ENCODE data around the gene HLA-DRB1. TPM values are rescaled to one million over a fixed set of nuclear protein-coding genes. Genes with fewer than 3 reads are reported as not detected.

The HLA-DRB1 gene
- total RNA-seq, 1 experiment from 2014 or later, result not detected

DNA sequence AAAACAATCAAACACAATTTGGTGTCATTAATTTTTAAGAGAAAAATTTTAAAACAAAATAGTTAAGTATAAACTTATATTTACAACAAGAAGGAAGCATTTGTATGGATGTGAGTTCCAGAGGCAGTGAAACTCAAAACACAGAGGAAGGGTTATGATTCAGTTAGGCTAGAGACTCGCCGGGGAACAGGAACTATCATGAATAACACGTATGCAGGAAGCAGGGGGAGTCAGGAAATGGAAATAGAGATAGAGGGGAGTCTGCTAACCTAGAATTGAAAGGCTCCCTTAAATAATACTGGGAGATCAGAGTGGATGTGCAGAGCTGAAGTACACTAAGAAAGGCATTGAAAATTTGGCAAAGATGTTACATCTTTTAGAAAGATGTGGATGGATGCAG lies 14.2 kb upstream of the HLA-DRB1 start:
- Histone ChIP-seq H3K4me1 (no peaks in the 10 kb centered on the region), H3K27me3 (replicated peaks; ENCODE audit: control insufficient read depth, insufficient read depth, low read length) (no peaks in the 10 kb centered on the region), H3K36me3 (ENCODE audit: control insufficient read depth, insufficient read depth, low read length) (no peaks in the 10 kb centered on the region), H3K4me3 (ENCODE audit: low read depth, low read length) (no peak overlapping the region), H3K9me3 (no peaks in the 10 kb centered on the region)
- Mint-ChIP-seq H3K27me3 (ENCODE audit: insufficient read depth, unreplicated experiment) (peaks cover 11% of the 10 kb centered on the region), H3K27ac (ENCODE audit: unreplicated experiment) (no peak overlapping the region), H3K9me3 (ENCODE audit: unreplicated experiment) (no peaks in the 10 kb centered on the region), H3K4me1 (ENCODE audit: low read depth, unreplicated experiment) (no peaks in the 10 kb centered on the region), H3K4me3 (ENCODE audit: unreplicated experiment) (no peak overlapping the region), H3K36me3 (ENCODE audit: insufficient read depth, unreplicated experiment) (no peaks in the 10 kb centered on the region)
- no TSS peak for BruUV-seq (replicated peaks)
- intact Hi-C loops (cut with micrococcal nuclease; ENCODE audit: unreplicated experiment), result no loop called here
- TF ChIP-seq, protein P1, sequence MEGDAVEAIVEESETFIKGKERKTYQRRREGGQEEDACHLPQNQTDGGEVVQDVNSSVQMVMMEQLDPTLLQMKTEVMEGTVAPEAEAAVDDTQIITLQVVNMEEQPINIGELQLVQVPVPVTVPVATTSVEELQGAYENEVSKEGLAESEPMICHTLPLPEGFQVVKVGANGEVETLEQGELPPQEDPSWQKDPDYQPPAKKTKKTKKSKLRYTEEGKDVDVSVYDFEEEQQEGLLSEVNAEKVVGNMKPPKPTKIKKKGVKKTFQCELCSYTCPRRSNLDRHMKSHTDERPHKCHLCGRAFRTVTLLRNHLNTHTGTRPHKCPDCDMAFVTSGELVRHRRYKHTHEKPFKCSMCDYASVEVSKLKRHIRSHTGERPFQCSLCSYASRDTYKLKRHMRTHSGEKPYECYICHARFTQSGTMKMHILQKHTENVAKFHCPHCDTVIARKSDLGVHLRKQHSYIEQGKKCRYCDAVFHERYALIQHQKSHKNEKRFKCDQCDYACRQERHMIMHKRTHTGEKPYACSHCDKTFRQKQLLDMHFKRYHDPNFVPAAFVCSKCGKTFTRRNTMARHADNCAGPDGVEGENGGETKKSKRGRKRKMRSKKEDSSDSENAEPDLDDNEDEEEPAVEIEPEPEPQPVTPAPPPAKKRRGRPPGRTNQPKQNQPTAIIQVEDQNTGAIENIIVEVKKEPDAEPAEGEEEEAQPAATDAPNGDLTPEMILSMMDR (IDR thresholded peaks at IDR 0.05; ENCODE audit: insufficient read depth in 1 of 2, low read depth in 1 of 2, low read length in 1 of 2, severe bottlenecking in 1 of 2, unreplicated experiment in 1 of 2), result no peak
- DNase-seq, result no peak
- POLR2A ChIA-PET, result no interaction called here
- CTCF ChIA-PET, result no interaction called here

DNA sequence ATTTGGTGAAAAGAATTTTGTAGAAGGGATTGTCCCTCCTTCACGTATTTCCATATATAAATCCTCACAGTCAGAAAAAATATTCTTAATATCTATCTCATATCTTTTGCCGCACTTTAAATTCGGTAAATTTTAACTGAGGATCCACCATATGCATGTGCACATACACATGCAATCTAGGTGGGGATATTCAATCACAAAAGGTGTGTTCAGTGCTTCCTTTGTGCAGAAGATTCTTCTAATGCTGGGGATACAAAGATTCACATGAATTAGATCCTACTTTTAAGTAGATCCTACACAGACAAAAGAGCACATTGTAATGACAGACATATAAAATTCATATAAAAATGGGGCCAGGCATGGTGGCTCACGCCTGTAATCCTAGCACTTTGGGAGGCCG lies 13.6 kb upstream of the HLA-DRB1 start:
- TF ChIP-seq, protein P1 (IDR thresholded peaks at IDR 0.05; ENCODE audit: insufficient read depth in 1 of 2, low read depth in 1 of 2, low read length in 1 of 2, severe bottlenecking in 1 of 2, unreplicated experiment in 1 of 2), result no peak
- intact Hi-C loops (cut with micrococcal nuclease; ENCODE audit: unreplicated experiment), result no loop called here
- H3K4me3 Mint-ChIP-seq (ENCODE audit: unreplicated experiment), result no peak overlapping the region

DNA sequence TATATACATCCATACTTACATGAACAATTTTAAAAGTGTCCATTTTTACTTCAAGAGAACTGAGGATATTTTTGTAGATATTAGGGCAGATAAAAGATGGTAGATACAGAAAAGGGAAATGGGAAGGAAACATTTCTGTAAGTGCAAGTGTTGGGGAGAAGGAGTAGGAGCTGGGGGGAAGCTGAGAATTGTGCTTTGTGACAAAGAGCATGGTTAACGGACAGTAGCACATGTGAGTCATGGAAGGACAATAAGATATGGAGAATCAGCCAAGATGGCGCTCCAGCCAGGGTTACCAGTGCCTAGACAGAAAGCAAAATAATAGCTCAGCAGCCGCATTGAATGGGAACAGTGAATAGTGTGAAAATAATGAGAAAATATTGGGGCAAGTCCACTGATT lies 12.7 kb upstream of the HLA-DRB1 start:
- Histone ChIP-seq H3K9me3 (no peaks in the 10 kb centered on the region), H3K4me3 (ENCODE audit: low read depth, low read length) (no peak overlapping the region), H3K36me3 (ENCODE audit: control insufficient read depth, insufficient read depth, low read length) (no peaks in the 10 kb centered on the region), H3K27me3 (replicated peaks; ENCODE audit: control insufficient read depth, insufficient read depth, low read length) (no peaks in the 10 kb centered on the region), H3K4me1 (no peaks in the 10 kb centered on the region)
- Mint-ChIP-seq H3K4me3 (ENCODE audit: unreplicated experiment) (no peak overlapping the region), H3K27me3 (ENCODE audit: insufficient read depth, unreplicated experiment) (peaks cover 11% of the 10 kb centered on the region), H3K4me1 (ENCODE audit: low read depth, unreplicated experiment) (no peaks in the 10 kb centered on the region), H3K9me3 (ENCODE audit: unreplicated experiment) (no peaks in the 10 kb centered on the region), H3K27ac (ENCODE audit: unreplicated experiment) (no peak overlapping the region), H3K36me3 (ENCODE audit: insufficient read depth, unreplicated experiment) (no peaks in the 10 kb centered on the region)
- intact Hi-C loops (cut with micrococcal nuclease; ENCODE audit: unreplicated experiment), result no loop called here
- ChIA-PET POLR2A (no interaction called here), CTCF (no interaction called here)
- no TSS peak for BruUV-seq (replicated peaks)
- TF ChIP-seq, protein P1 (IDR thresholded peaks at IDR 0.05; ENCODE audit: insufficient read depth in 1 of 2, low read depth in 1 of 2, low read length in 1 of 2, severe bottlenecking in 1 of 2, unreplicated experiment in 1 of 2), result no peak
- no peak for DNase-seq

More for the DNA sequence above, 13.6 kb upstream of the HLA-DRB1 start:
- no peaks in the 10 kb centered on the region for H3K36me3 ChIP-seq (ENCODE audit: control insufficient read depth, insufficient read depth, low read length)
- POLR2A ChIA-PET, result no interaction called here
- no peaks in the 10 kb centered on the region for H3K9me3 ChIP-seq
- H3K27me3 ChIP-seq (replicated peaks; ENCODE audit: control insufficient read depth, insufficient read depth, low read length), result no peaks in the 10 kb centered on the region
- no TSS peak for BruUV-seq (replicated peaks)
- Mint-ChIP-seq H3K36me3 (ENCODE audit: insufficient read depth, unreplicated experiment) (no peaks in the 10 kb centered on the region), H3K27ac (ENCODE audit: unreplicated experiment) (no peak overlapping the region), H3K27me3 (ENCODE audit: insufficient read depth, unreplicated experiment) (peaks cover 11% of the 10 kb centered on the region), H3K9me3 (ENCODE audit: unreplicated experiment) (no peaks in the 10 kb centered on the region), H3K4me1 (ENCODE audit: low read depth, unreplicated experiment) (no peaks in the 10 kb centered on the region)
- CTCF ChIA-PET, result no interaction called here
- no peaks in the 10 kb centered on the region for H3K4me1 ChIP-seq
- H3K4me3 ChIP-seq (ENCODE audit: low read depth, low read length), result no peak overlapping the region
- no peak for DNase-seq

All from Caco-2 (cell line).